ENCODE data around the gene PRDX2.

PRDX2 gene

DNA sequence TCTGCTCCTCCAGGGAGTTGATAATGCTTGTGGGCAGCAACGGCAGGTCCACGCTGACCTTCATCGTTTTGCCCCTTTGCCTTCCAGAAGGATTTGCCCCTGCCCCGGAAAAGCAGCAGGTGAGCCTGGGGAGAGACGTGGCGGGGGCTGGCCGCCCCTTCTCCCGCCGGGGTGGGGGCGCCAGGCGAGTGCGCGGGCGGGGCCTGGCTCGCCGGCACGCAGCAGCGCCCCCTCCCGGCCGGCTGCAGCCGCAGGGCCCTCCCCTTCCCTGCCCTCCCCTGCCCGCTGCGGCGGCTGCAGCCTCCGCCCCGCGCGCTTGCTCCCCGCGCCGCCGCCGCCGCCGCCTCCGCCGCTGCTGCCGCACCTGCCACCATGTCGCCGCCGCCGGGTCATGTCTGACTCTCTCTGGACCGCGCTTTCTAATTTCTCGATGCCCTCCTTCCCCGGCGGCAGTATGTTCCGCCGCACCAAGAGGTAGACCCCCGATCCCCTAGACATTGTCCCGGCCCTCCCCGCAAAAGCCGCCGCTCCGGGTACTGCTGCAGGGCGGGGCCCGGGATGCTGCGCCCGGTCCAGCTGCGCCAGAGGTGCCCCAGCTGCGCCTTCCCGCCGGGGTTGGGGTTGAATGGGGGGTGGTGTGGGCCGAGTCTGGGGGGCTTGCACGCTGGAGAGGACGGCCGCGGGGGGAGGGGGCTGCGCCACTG lies 36.7 kb upstream of the PRDX2 start, which contains the start of gene MAST1:
Gene MAST1, plus strand, starts transcription at position 334 of the 704 bp plus-strand sequence. Its CDS starts 58 bp downstream, at position 392.
- ATAC-seq, result peak; percentile 60
- TF ChIP-seq CSDC2 (CRISPR knock-in tag; IDR thresholded peaks at IDR 0.05), result no peak
- TF ChIP-seq TOX (CRISPR knock-in tag; IDR thresholded peaks at IDR 0.05; ENCODE audit: borderline replicate concordance), result no peak
- no peak for TF ChIP-seq PPARA (CRISPR knock-in tag; IDR thresholded peaks at IDR 0.05; ENCODE audit: borderline replicate concordance)
- no peak for TF ChIP-seq ZFP3 (CRISPR knock-in tag; IDR thresholded peaks at IDR 0.05)
- TF ChIP-seq RARB (CRISPR knock-in tag; IDR thresholded peaks at IDR 0.05), result no peak

DNA sequence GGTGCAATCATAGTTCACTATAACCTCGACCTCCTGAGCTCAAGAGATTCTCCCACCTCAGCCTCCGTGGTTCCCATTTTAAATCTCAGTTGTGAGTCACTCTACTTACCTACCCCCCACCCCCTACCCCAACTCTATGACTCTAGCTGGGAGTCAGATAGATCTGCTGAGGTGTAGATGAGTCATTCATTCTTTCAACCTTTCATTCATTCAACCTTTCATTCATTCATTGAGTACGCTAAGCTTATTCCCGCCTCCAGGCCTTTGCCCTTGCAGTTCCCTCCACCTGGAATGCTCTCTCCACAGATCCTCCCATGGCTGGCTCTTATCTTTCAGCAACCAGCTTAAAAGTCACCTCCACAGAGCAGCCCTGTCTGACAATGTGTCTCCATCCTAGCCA lies 35.6 kb upstream of the PRDX2 start:
- no peak for ATAC-seq
- no peak for TF ChIP-seq ZNF8 (CRISPR knock-in tag; IDR thresholded peaks at IDR 0.05)
- no peak for TF ChIP-seq ZC3H10 (CRISPR knock-in tag; IDR thresholded peaks at IDR 0.05)
- no peak for TF ChIP-seq BACH2 (CRISPR knock-in tag; IDR thresholded peaks at IDR 0.05; ENCODE audit: borderline replicate concordance)
- TF ChIP-seq ZFP3 (CRISPR knock-in tag; IDR thresholded peaks at IDR 0.05), result no peak
- TF ChIP-seq ZNF70 (CRISPR knock-in tag; IDR thresholded peaks at IDR 0.05), result no peak
- TF ChIP-seq ARNTL (CRISPR knock-in tag; IDR thresholded peaks at IDR 0.05; ENCODE audit: borderline replicate concordance, low read depth), result no peak
- no peak for TF ChIP-seq ZFP30 (CRISPR knock-in tag; IDR thresholded peaks at IDR 0.05)
- TF ChIP-seq GLIS3 (CRISPR knock-in tag; IDR thresholded peaks at IDR 0.05), result no peak
- TF ChIP-seq ESRRG (CRISPR knock-in tag; IDR thresholded peaks at IDR 0.05), result no peak
- TF ChIP-seq, protein P1, sequence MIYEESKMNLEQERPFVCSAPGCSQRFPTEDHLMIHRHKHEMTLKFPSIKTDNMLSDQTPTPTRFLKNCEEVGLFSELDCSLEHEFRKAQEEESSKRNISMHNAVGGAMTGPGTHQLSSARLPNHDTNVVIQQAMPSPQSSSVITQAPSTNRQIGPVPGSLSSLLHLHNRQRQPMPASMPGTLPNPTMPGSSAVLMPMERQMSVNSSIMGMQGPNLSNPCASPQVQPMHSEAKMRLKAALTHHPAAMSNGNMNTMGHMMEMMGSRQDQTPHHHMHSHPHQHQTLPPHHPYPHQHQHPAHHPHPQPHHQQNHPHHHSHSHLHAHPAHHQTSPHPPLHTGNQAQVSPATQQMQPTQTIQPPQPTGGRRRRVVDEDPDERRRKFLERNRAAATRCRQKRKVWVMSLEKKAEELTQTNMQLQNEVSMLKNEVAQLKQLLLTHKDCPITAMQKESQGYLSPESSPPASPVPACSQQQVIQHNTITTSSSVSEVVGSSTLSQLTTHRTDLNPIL (CRISPR knock-in tag; IDR thresholded peaks at IDR 0.05; ENCODE audit: low read depth), result no peak
- TF ChIP-seq PPARA (CRISPR knock-in tag; IDR thresholded peaks at IDR 0.05; ENCODE audit: borderline replicate concordance), result no peak
- TF ChIP-seq, protein P2, sequence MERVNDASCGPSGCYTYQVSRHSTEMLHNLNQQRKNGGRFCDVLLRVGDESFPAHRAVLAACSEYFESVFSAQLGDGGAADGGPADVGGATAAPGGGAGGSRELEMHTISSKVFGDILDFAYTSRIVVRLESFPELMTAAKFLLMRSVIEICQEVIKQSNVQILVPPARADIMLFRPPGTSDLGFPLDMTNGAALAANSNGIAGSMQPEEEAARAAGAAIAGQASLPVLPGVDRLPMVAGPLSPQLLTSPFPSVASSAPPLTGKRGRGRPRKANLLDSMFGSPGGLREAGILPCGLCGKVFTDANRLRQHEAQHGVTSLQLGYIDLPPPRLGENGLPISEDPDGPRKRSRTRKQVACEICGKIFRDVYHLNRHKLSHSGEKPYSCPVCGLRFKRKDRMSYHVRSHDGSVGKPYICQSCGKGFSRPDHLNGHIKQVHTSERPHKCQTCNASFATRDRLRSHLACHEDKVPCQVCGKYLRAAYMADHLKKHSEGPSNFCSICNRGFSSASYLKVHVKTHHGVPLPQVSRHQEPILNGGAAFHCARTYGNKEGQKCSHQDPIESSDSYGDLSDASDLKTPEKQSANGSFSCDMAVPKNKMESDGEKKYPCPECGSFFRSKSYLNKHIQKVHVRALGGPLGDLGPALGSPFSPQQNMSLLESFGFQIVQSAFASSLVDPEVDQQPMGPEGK (CRISPR knock-in tag; IDR thresholded peaks at IDR 0.05; ENCODE audit: borderline replicate concordance), result no peak
- TF ChIP-seq SNAI2 (CRISPR knock-in tag; IDR thresholded peaks at IDR 0.05), result no peak
- no peak for TF ChIP-seq CSDC2 (CRISPR knock-in tag; IDR thresholded peaks at IDR 0.05)
- no peak for TF ChIP-seq TCF4 (CRISPR knock-in tag; IDR thresholded peaks at IDR 0.05; ENCODE audit: borderline replicate concordance)

DNA sequence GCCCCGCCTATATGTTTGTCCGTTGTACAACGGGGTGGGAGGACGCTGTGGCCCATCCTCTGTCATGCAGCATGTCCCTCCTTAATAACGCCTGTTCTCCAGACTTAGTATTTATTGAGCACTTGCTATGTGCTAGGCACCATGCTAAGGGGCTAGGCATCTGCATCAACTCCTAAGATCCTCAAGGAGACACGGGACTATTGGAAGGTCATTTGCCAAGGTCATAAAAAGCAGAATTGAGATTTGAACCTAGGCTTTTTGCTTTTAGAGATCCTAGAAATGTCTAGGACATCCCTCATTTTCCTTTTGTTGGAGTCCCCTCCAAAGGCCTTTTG lies 34.9 kb upstream of the PRDX2 start:
- TF ChIP-seq GLIS3 (CRISPR knock-in tag; IDR thresholded peaks at IDR 0.05) (no peak), ZNF70 (CRISPR knock-in tag; IDR thresholded peaks at IDR 0.05) (0 out of 2 replicates have a peak, but pooled peaks have one; percentile 22), CSDC2 (CRISPR knock-in tag; IDR thresholded peaks at IDR 0.05) (no peak), SNAI2 (CRISPR knock-in tag; IDR thresholded peaks at IDR 0.05) (no peak)
- ATAC-seq, result no peak

DNA sequence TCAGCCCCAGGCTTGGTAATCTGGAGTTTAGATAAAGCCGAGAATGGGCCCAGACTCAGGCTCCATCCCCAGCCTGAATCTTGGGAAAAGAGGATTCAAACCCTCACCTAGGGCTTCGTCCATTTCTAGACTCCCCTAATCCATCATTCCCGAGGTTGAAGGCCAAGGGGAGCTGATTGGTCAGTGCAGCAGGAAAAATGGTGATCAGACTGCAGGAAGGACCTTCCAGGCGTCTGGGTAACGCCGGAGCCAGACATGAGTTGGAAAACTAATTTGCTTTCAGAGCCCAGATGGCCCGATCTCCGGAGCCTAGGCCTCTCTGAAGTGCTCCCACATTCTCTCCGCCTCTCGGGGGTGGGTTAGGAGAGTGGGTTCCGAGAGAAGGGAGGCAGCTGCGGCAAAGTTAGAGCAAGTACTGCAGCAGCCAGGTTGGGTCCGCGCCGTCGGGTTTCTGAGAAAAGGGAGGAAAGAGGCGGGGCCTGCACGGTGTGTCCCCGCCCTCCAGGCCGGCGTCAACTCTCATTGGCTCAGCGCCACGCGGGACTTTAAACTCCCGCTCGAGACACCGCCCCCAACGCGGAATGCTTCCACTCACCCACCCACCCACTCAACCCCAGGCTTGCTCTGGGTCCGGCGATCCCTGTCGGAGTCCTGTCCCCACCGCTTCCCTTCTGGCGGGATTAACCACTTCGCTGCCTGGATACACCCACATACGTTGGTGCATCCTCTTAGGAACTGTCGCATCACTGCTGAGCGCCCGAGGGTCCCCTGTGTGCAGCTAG lies 33.6 kb upstream of the PRDX2 start:
- peak; percentile 44 for ATAC-seq
- TF ChIP-seq ZFP3 (CRISPR knock-in tag; IDR thresholded peaks at IDR 0.05) (no peak), SNAI2 (CRISPR knock-in tag; IDR thresholded peaks at IDR 0.05) (no peak), ISL1 (CRISPR knock-in tag; IDR thresholded peaks at IDR 0.05) (no peak), ZNF565 (CRISPR knock-in tag; conservative IDR thresholded peaks at IDR 0.05; ENCODE audit: low read depth) (no peak), TOX (CRISPR knock-in tag; IDR thresholded peaks at IDR 0.05; ENCODE audit: borderline replicate concordance) (no peak), ARNTL (CRISPR knock-in tag; IDR thresholded peaks at IDR 0.05; ENCODE audit: borderline replicate concordance, low read depth) (no peak), ZNF70 (CRISPR knock-in tag; IDR thresholded peaks at IDR 0.05) (no peak), GLIS3 (CRISPR knock-in tag; IDR thresholded peaks at IDR 0.05) (no peak), ZC3H10 (CRISPR knock-in tag; IDR thresholded peaks at IDR 0.05) (no peak), ZNF8 (CRISPR knock-in tag; IDR thresholded peaks at IDR 0.05) (no peak), ZFP30 (CRISPR knock-in tag; IDR thresholded peaks at IDR 0.05) (no peak)
- TF ChIP-seq, protein P3, sequence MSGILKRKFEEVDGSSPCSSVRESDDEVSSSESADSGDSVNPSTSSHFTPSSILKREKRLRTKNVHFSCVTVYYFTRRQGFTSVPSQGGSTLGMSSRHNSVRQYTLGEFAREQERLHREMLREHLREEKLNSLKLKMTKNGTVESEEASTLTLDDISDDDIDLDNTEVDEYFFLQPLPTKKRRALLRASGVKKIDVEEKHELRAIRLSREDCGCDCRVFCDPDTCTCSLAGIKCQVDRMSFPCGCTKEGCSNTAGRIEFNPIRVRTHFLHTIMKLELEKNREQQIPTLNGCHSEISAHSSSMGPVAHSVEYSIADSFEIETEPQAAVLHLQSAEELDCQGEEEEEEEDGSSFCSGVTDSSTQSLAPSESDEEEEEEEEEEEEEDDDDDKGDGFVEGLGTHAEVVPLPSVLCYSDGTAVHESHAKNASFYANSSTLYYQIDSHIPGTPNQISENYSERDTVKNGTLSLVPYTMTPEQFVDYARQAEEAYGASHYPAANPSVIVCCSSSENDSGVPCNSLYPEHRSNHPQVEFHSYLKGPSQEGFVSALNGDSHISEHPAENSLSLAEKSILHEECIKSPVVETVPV (CRISPR knock-in tag; IDR thresholded peaks at IDR 0.05), result no peak
- TF ChIP-seq, protein P1 (CRISPR knock-in tag; IDR thresholded peaks at IDR 0.05; ENCODE audit: low read depth), result no peak
- TF ChIP-seq, protein P2 (CRISPR knock-in tag; IDR thresholded peaks at IDR 0.05; ENCODE audit: borderline replicate concordance), result no peak

Data from SK-N-SH treated with all-trans-retinoic acid at 6 μM for 48 hours (cell line).